GM12892 (cell line): ENCODE data around the gene UBASH3A.

Experiments used
- POLR2A ChIP-seq: IDR thresholded peaks from 2 replicates; pipeline ENCODE4 v1.6.1; 2011; ENCODE audit warnings: low read depth, low read length, control low read depth
- POLR2AphosphoS5 ChIP-seq: IDR thresholded peaks from 2 replicates; pipeline ENCODE4 v1.6.1; 2011; ENCODE audit warnings: low read depth, low read length, control low read depth
- TAF1 ChIP-seq: IDR thresholded peaks from 2 replicates; pipeline ENCODE4 v1.6.1; 2011; ENCODE audit warnings: low read depth, mild to moderate bottlenecking, control low read depth, low read length, borderline replicate concordance

GRCh38 chr21:42478504-42478903 lies 74.8 kb downstream of the UBASH3A start:
- TF ChIP-seq POLR2A (no peak), POLR2AphosphoS5 (no peak), TAF1 (no peak)
